CD4-positive, alpha-beta T cell treated with Interleukin-4 for 4 hours (primary cell): ENCODE results near the gene ZNF462.

Experiments
- DNase-seq: peaks from one replicate; pipeline ENCODE4 v3.0.0-alpha.2; 2020

The ZNF462 gene

DNA sequence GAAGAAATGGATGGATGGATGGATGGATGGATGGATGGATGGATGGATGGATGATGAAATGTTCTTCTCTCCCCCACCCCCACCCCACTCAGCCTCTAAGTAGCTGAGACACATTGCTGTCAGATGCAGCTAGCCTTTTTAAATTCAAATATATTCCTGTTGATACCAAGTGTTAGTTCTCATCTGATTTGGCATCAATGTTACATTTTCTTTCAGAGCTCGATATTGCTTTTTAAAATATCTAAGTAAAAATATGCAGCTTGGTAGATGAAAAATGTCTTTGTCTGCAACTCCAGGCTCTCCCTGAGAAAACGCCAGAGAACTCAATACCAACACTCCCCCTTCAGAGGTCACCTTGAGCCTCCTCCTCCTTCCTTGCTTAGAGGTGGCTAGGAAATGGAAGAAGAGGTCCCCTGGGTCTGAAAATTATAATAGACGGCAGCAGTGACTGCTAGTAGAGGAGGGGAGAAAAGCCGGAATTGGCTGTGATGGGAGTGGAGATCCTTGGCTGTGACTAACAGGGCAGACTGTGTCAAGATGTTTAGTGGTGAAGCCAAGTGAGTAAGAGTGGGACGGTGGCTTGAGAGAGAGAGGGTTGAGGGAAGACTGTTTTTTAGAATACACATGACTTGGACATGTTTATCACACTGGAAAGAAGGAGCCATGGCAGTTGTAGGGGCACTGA is 156.0 kb downstream of the ZNF462 start:
- no peak for DNase-seq

DNA sequence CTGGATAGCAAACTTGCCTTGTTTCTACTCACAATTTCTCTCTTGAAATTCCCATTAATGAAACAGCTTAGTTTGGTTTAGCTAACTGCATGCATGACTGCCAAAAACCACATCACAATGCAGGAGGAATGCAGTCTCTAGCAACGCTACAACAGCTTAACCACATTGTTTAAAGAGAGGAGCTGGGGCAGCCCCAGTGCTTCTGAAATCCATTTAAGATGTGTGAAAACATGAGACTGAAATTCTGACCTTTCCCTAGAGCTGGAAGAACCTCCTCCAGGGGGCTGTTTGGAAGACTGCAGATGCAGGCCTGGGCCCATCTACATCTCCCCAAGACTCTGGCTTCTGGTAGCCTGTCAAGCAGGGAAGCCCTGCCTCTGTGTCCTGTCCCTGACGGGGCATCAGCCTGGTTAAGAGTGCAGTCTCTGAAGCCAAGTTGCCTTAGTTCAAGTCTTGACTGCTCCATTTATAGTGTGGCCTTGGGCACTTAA is 157.1 kb downstream of the ZNF462 start:
- DNase-seq = no peak

DNA sequence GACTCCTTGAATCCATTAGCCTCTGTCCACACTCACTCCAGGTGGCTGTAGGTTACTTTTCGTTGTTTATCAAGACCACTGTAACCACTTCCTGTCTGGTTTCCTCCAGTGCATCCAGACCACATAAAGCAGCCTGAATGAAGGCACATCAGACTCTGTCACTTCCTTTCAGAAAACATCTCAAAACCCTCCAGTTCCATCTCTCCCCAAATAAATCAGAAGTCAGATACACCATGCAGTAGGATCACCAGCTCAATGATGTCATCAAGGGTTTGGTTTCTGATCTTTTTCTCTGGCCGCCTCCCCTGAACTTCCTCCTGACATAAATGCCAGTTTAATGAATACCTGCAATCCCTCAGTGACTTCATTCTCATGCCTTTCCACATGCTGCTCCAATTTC is 161.2 kb downstream of the ZNF462 start:
- DNase-seq = no peak

DNA sequence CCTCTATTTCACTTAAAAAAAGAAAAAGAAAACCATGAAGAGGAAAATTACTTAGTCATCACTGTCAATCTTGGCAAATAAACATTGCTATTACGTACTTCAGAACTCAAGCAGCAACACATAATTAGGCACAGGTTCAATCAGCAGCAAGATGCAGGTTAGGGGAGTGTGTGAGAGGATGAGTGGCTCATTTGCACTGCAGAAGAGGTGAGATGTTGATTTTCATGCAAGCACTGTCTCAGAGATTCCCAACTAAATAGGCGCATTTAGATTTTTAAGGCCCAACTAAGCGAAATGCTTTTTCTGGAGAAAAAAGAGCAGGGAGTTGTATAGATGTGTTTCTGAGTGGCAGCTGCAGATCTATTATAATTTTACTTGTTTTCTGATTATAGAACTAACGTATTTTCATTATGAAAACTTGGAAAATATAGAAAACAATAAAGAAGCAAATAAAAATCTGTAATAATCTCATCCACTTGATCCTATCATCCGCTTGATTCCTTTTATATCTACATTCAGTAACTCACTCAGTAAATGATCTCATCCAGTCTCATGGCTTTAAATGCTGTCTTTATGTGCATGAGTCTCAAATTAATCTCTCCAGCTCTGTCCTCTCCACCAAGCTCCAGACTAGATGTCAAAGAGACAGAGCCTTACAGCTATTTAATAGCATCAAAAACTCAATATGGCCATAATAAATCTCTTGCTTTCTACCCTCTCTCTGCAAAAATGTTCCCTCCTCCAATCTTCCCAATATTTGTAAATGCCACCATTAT is 162.5 kb downstream of the ZNF462 start:
- DNase-seq = no peak

DNA sequence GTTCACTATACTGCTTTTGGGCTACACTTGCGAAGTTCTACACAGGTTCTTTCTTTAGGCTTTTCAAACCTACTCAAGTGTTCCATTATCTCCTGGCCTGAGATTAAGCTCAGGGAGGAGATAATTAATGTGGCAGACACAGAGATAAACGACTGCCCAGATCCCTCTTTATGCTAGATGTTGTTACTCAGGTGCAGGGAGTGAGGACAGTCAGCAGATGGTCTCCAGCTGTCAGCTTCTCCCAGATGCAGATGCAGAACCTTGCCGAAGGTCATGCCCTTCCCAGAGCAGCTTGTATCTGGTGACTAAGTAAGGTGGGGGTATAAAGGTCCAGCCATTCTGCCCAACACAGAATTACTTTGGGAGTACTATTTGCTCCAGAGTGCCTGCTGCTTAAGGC is 166.2 kb downstream of the ZNF462 start:
- DNase-seq = no peak

DNA sequence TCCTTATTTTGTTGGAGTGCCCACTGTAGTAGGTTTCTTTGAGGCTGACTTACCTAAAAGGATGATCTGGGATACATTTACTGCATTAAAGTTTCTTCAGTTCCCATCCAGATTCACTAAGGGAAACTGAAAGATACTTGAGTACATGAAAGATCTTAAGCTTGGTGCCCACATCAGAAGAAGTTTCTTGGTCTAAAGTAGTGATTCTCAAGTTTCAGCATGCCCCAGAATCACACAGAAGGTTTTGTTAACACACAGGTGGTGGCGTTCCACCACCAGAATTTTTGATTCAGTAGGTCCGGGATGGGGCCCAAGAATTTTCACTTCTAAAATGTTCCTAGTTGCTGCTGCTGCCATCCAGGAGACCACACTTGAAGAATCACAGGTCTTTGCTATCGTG is 171.0 kb downstream of the ZNF462 start:
- no peak for DNase-seq

DNA sequence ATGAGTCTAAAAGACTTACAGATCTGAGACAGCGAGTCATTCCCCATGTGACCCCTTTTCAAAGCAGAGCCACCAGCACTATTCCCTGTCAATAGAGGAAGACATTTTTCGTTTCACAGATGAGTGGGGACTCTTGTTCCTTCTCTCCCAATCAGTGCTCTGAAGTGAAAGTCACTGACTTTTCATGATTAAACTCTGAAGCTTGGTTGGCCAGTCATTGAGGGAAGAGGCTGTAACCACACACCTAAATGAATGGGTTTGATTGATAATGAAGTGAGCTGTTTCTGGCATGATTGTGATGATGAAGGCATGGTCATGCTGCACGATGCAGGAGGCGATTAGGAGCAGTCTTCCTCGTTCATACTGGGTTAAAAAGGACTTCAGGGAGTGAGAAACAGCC is 171.9 kb downstream of the ZNF462 start:
- DNase-seq = no peak

DNA sequence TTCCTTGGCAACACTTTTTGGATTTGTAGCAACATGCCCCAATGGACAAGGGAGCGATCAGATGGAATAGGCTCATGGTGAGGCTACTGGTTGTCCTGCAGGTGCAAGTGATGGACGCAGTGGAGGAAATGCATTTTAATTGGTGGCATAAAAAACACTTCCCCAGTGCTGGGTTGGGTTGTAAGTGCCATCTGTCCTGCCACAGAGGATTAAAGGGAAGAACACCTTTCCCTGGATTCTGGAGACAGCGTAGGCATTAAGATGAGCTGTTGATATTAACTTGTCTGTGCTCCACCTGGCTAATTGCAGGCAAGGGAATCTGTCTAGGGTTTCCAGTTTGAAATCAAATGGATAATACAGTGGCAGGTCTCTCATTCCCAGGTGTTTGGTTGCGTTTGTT is 173.4 kb downstream of the ZNF462 start:
- DNase-seq = no peak

DNA sequence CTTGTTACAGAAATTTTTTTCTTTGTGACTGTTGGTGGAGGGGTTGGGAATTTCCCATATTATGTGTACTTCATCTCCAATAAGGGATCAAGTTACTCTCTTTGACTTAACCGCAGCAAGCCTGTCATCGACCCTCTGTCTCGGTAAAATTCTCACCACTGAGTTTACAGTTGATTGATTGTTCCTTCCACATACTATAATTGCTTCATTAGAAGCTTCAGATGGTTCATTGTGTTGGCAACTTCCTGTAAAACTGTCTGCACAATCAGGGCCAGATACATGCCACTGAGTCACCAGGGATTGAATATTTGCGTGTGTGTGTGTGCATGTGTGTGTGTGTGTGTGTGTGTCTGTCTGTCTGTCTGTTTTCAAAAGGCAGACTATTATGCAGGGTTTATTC is 176.6 kb downstream of the ZNF462 start:
- no peak for DNase-seq

DNA sequence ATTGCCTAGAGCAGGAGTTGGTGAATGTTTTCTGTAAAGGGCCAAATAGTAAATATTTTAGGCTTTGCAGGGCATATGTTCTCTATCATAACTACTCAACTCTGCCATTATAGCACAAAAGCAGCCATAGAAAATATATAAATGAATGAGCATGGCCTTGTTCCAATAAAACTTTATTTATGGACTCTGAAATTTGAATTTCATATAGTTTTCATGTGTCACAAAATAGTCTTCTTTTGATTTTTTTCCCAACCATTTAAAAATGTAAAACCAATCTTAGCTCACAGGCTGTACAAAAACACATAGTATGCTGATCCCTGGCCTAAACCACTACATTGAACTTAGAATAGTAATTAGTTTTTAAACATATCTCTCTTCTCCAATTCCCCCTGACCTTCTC is 179.6 kb downstream of the ZNF462 start:
- no peak for DNase-seq

DNA sequence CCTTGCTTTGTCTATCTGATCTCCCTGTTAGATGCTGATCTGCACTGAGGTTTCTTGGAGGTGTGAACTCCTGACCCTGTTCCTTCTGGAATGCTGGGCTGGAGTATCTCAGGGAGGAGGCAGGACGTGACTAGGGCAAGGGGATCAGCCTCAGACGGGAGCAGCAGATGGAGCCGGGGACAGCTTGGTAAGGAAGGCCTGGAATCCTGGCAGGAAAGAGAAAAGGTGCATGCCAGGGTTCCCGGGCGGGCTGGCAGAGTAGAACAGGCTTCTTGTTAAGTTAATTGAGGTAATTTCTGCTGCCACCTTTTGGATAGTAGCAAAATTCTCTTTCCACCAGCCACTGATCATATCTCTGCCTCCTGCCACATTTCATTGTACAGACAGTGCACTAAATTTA is 180.9 kb downstream of the ZNF462 start:
- DNase-seq = no peak

DNA sequence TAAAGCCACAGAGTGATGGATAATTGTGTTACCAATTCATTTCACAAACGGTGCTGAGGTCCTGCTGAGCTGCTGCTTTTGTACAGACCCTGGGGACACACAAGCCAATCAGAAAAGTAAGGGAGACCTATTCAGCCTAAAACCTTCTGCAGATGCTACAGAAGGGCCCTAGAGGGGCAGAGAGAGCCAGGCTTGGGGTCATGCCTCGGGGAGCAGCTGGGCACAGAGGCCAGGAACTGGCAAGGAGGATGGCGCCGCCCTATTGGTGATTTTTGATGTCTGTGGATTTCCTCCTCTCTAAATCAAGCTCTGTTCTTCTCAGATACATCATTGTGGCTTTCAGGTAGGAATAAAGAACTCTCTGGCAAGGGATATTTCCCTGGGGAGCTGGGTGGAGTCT is 181.9 kb downstream of the ZNF462 start:
- no peak for DNase-seq

DNA sequence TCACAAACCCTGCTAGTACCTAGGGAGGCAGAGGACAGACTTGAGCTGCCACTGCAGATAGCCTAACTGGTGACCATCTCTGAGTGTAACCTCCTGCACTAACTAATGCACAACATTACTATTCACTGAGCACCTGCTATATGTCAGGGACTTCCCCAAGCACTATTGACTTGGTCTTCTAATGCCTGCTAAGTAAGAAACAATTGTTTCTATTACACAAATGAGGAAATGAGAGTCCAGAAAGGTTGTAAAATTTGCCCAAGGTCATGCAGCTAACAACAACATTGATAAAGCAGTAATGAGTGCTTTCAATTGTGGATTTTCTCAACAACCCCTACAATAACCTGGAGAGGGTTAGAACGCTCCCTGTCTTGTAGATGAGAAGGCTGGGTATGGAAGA is 183.7 kb downstream of the ZNF462 start:
- no peak for DNase-seq

DNA sequence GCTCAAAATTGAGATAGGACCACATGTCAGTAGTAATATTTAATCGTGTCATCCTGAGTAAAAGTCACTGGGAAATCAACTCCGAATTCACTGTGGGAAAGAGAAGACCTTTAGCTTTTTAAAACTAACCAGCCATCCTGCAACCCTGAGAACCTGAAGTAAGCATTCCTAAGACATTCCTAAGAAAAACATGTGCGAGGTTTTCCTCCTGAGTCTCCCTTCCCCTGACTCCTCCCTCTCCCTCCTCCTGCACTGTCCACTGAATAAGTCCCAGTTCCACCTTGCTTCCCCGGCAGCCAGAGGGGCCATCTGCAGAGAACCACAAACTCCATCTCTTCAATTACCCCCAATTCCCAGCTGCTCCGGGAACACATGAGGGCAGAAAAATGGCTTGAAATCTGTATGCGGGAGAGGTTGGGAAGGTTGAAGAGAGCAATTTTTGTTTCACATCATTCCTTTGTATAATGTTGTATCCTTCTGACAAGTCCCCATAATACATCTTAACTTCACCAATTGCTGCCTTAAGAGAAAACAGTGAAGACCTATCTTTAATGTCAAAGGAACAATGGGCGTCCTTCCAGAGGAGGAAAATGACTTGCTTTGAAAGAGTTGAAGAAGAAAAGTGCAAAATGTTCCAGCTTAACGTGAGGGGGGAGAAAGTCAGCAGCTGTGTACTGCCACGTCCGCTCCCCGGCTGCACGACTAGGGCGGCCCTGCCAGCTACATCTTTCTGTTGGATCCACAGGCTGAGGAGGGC is 186.3 kb downstream of the ZNF462 start:
- no peak for DNase-seq

DNA sequence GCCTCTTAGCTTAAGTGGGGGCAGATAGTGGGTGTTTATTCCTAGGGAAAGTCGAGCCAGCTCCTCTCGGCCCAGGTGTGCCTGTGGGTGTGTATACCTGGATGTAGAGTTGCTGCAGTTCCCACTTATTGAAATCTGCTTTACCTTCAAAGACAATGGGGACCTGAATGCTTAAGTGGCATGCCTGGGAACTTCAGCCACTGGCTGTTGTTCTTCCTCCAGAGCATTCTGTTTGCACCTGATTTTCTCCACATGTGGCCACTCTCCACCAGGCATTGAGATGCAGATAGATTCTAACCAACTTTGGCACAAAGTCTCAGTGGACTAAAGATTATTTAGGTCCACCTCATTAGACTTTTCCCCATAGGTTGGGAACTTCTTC is 186.8 kb downstream of the ZNF462 start:
- no peak for DNase-seq

DNA sequence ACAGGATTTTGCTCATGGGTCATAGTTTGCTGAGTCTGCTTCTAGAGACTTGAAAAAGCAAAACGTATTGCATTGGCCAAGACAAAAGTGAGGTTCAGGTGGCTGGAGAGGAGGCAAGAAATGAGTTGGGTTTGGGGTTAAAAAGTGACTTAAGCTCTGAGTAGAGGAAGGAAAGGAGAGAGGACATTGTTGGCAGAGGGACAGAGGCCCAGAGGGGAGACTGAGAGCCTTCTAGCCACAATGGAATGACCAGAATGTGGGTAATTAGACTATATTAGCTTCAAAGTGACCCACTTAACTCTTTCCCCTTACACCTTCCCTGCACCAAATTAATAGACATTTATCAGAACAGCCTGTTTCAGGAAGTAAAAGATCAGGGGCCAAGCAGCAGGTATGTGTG is 188.4 kb downstream of the ZNF462 start:
- no peak for DNase-seq

DNA sequence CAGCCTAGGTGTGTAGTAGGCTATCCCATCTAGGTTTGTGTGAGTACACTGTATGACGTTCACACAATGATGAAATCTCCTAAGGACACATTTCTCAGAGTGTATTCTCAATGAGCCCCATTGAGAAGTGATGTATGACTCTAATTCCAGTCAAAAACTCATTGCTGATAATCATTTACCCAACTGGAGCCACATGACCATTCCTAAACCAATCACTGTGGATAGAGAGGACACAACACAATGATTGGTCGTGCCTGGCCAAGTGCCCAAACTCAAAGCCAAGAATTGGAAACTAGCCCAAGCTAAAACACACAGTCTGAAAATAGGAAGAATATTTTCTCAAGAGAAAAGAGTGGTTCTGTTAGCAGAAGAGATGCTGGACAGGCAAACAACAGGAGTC is 191.2 kb downstream of the ZNF462 start:
- no peak for DNase-seq

DNA sequence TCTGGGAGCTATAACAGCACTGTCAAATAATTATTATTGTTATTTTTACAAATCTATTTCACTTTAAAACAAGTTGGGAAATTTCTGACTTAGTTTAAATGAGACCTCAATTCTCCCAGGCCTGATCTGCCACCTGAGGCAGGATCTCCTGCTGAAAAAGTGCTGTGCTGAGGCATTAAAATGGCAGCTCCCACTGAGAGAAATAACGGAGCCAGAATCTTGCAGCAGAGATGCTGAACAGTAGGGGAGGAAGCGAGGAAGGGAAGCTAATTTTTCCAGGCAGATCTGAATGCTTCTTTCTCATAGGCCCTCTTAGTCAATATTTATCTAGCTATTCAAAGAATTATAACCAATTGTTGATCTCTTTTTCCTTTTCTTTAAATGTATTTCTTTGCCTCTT is 196.3 kb downstream of the ZNF462 start:
- no peak for DNase-seq

DNA sequence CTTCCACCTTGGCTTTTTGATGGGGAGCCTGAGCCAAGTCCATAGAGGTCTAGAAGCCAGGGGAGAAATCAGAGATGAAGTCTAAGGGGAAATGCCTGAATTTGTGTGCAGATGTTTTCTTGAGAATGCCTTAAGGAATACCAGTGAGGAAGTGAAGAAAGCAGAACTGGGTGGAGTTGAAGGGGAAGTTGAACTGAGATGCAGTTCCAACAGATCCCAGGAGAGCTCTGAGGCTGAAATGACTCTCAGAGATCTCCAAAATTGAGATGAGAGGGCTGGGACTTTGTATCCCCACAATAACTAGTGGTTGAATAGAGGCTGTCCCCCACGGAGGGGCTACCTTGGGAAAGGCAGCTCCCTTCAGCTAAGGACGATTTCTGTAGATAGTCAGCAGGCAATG is 197.1 kb downstream of the ZNF462 start:
- DNase-seq = no peak
